Hepatocyte (in vitro differentiated cells): ENCODE measurements around the gene PEDS1. TPM values are rescaled to one million over a fixed set of nuclear protein-coding genes. Genes with fewer than 3 reads are reported as not detected.
A peak's percentile ranks its signal among the peaks of the same experiment; 100 is the strongest.

Source experiments
- DNase-seq: peaks from one replicate; pipeline ENCODE4 v3.0.0-alpha.2; 2016; ENCODE audit warnings: low spot score
- H2AFZ ChIP-seq: fragments of 200-600 bp; sonication (generic); 2 replicates; pipeline ENCODE4 v1.6.0; 2016; ENCODE audit warnings: antibody characterized with exemption, mild to moderate bottlenecking
- H3K27ac ChIP-seq: fragments of 200-600 bp; sonication (generic); 2 replicates; pipeline ENCODE4 v1.5.1; 2016; ENCODE audit warnings: mild to moderate bottlenecking
- H3K27me3 ChIP-seq: fragments of 200-600 bp; sonication (generic); 2 replicates; pipeline ENCODE4 v1.6.1; 2016
- H3K36me3 ChIP-seq: fragments of 200-600 bp; sonication (generic); replicated peaks from 2 replicates; pipeline ENCODE4 v1.5.1; 2016; ENCODE audit warnings: low read depth; ENCODE audit not compliant: insufficient read depth
- H3K4me1 ChIP-seq: fragments of 200-600 bp; sonication (generic); 2 replicates; pipeline ENCODE4 v1.5.1; 2016; ENCODE audit warnings: mild to moderate bottlenecking, moderate library complexity; ENCODE audit not compliant: insufficient read depth
- H3K4me2 ChIP-seq: fragments of 200-600 bp; sonication (generic); 2 replicates; pipeline ENCODE4 v1.6.0; 2016
- H3K4me3 ChIP-seq: fragments of 200-600 bp; sonication (generic); 2 replicates; pipeline ENCODE4 v1.5.1; 2016; ENCODE audit warnings: mild to moderate bottlenecking
- H3K79me2 ChIP-seq: fragments of 200-600 bp; sonication (generic); 2 replicates; pipeline ENCODE4 v1.6.0; 2017; ENCODE audit warnings: mild to moderate bottlenecking
- H3K9me2 ChIP-seq: fragments of 200-600 bp; sonication (generic); replicated peaks from 2 replicates; pipeline ENCODE4 v1.6.0; 2017; ENCODE audit warnings: mild to moderate bottlenecking; ENCODE audit not compliant: insufficient read depth
- H3K9me3 ChIP-seq: fragments of 200-600 bp; sonication (generic); 2 replicates; pipeline ENCODE4 v1.5.1; 2016; ENCODE audit warnings: low read depth, mild to moderate bottlenecking
- H4K20me1 ChIP-seq: fragments of 200-600 bp; sonication (generic); 2 replicates; pipeline ENCODE4 v1.6.0; 2016; ENCODE audit warnings: mild to moderate bottlenecking; ENCODE audit not compliant: insufficient read depth, poor library complexity, severe bottlenecking
- CTCF ChIP-seq: fragments of 200-600 bp; sonication (generic); IDR thresholded peaks from 2 replicates; pipeline ENCODE4 v1.5.1; 2016; ENCODE audit warnings: antibody characterized with exemption, mild to moderate bottlenecking; ENCODE audit not compliant: poor library complexity
- EZH2 ChIP-seq: fragments of 200-600 bp; sonication (generic); IDR thresholded peaks from 2 replicates; pipeline ENCODE4 v1.6.1; 2016; ENCODE audit warnings: antibody characterized with exemption, mild to moderate bottlenecking, borderline replicate concordance
- EZH2phosphoT487 ChIP-seq: fragments of 200-600 bp; sonication (generic); IDR thresholded peaks from one replicate; pipeline ENCODE4 v1.6.1; 2018; ENCODE audit warnings: antibody characterized with exemption, mild to moderate bottlenecking, low read depth, moderate library complexity; ENCODE audit not compliant: unreplicated experiment, severe bottlenecking
- WGBS: methylation state at CpG from one replicate; pipeline ENCODE4 v1.1.6; 2016; ENCODE audit warnings: low lambda C conversion rate; ENCODE audit errors: missing lambda C conversion rate; 5-methylcytosine and 5-hydroxymethylcytosine counted together
- polyA plus RNA-seq: library from polyadenylated mRNA; unstranded; fragments of >200 nt; fragmentation: Nextera tagmentation; extraction: Ambion mirVana; gene quantifications from 2 replicates; pipeline ENCODE4 v1.2.1, GENCODE V29; 2016
- total RNA-seq: library from RNA; depleted of rRNA; stranded (reverse); fragments of >200 nt; gene quantifications from 2 replicates; pipeline ENCODE4 v1.2.3, GENCODE V29; 2014

Gene PEDS1
- total and polyA plus RNA-seq, 2 experiments from 2014 or later = 24.5 to 46.2 TPM

- H2AFZ ChIP-seq = peak overlapping the region; percentile 57
- no peaks in the 10 kb centered on the region for H3K36me3 ChIP-seq
- H3K4me3 ChIP-seq = no peak overlapping the region
- H3K9me2 ChIP-seq = no peaks in the 10 kb centered on the region
- 94% methylated on average over 19 of the region's 19 CpGs for WGBS
- TF ChIP-seq CTCF = no peak
- no peak for TF ChIP-seq EZH2phosphoT487
- TF ChIP-seq EZH2 = no peak
- peaks cover 6% of the 10 kb centered on the region for H4K20me1 ChIP-seq
- H3K9me3 ChIP-seq = no peaks in the 10 kb centered on the region
- no peak for DNase-seq
- H3K79me2 ChIP-seq = peaks cover 27% of the 10 kb centered on the region
- H3K4me1 ChIP-seq = peaks cover 17% of the 10 kb centered on the region
- H3K27ac ChIP-seq = peak overlapping the region; percentile 50
- H3K27me3 ChIP-seq = no peaks in the 10 kb centered on the region
- H3K4me2 ChIP-seq = peak overlapping the region; percentile 71
These were observed 37.0 kb downstream of the PEDS1 start for GRCh38 chr20:50116368-50116999.

- peak; percentile 99 for DNase-seq
- H3K9me3 ChIP-seq = no peaks in the 10 kb centered on the region
- H3K9me2 ChIP-seq = no peaks in the 10 kb centered on the region
- peaks cover 34% of the 10 kb centered on the region for H3K79me2 ChIP-seq
- peaks cover 13% of the 10 kb centered on the region for H4K20me1 ChIP-seq
- H3K27ac ChIP-seq = peak overlapping the region; percentile 50
- 1% methylated on average over 24 of the region's 24 CpGs for WGBS
- H3K4me1 ChIP-seq = peaks cover 24% of the 10 kb centered on the region
- no peaks in the 10 kb centered on the region for H3K27me3 ChIP-seq
- TF ChIP-seq EZH2phosphoT487 (no peak), CTCF (no peak), EZH2 (no peak)
- H3K36me3 ChIP-seq = no peaks in the 10 kb centered on the region
- H2AFZ ChIP-seq = peak overlapping the region; percentile 72
- H3K4me3 ChIP-seq = peak overlapping the region; percentile 32
- peak overlapping the region; percentile 77 for H3K4me2 ChIP-seq
These were observed 37.7 kb downstream of the PEDS1 start for GRCh38 chr20:50115591-50116367.

- peak overlapping the region; percentile 77 for H3K4me2 ChIP-seq
- H3K27me3 ChIP-seq = no peaks in the 10 kb centered on the region
- WGBS = 82% methylated on average over 6 of the region's 6 CpGs
- H3K36me3 ChIP-seq = no peaks in the 10 kb centered on the region
- peaks cover 31% of the 10 kb centered on the region for H3K4me1 ChIP-seq
- peaks cover 20% of the 10 kb centered on the region for H4K20me1 ChIP-seq
- DNase-seq = no peak
- H3K4me3 ChIP-seq = peak overlapping the region; percentile 32
- H3K79me2 ChIP-seq = peaks cover 41% of the 10 kb centered on the region
- H3K27ac ChIP-seq = peak overlapping the region; percentile 41
- peak overlapping the region; percentile 72 for H2AFZ ChIP-seq
- no peaks in the 10 kb centered on the region for H3K9me2 ChIP-seq
- no peak for TF ChIP-seq CTCF
- no peak for TF ChIP-seq EZH2
- no peak for TF ChIP-seq EZH2phosphoT487
- no peaks in the 10 kb centered on the region for H3K9me3 ChIP-seq
These were observed 38.4 kb downstream of the PEDS1 start for GRCh38 chr20:50115041-50115512.
